AG09309 (cell line): ENCODE measurements around the gene STEEP1.
"Not testable (repeated sequence)": the region's sequence is repeated elsewhere in the genome, so short reads cannot be mapped to it uniquely, and the experiment has no call there.

Source experiments
- DNase-seq: peaks from one replicate; pipeline ENCODE4 v3.0.0-alpha.2; 2010; ENCODE audit warnings: low read depth
- H3K4me3 ChIP-seq: 2 replicates; pipeline ENCODE4 v1.5.1; 2011; ENCODE audit warnings: mild to moderate bottlenecking, low read depth, low read length, moderate library complexity; ENCODE audit not compliant: control insufficient read depth
- CTCF ChIP-seq: IDR thresholded peaks from 2 replicates; pipeline ENCODE4 v1.5.1; 2011; ENCODE audit warnings: mild to moderate bottlenecking, low read depth, low read length, inconsistent platforms; ENCODE audit not compliant: insufficient read depth, control insufficient read depth; ENCODE audit errors: missing control alignments

Gene STEEP1

GRCh38 chrX:119500061-119500800 lies 65.0 kb downstream of the STEEP1 start:
- no peak for TF ChIP-seq CTCF
- H3K4me3 ChIP-seq = no peak overlapping the region
- no peak for DNase-seq

- no peak for DNase-seq
- H3K4me3 ChIP-seq = no peak overlapping the region
- no peak for TF ChIP-seq CTCF
These were observed 68.0 kb downstream of the STEEP1 start for GRCh38 chrX:119497185-119497584.

GRCh38 chrX:119495734-119496726 lies 69.2 kb downstream of the STEEP1 start:
- TF ChIP-seq CTCF = no peak
- DNase-seq = no peak
- H3K4me3 ChIP-seq = no peak overlapping the region

GRCh38 chrX:119493851-119494495 lies 71.2 kb downstream of the STEEP1 start:
- not testable (repeated sequence) for H3K4me3 ChIP-seq, DNase-seq

GRCh38 chrX:119492463-119492862 lies 72.7 kb downstream of the STEEP1 start:
- H3K4me3 ChIP-seq = no peak overlapping the region
- DNase-seq = no peak
- no peak for TF ChIP-seq CTCF

- DNase-seq = no peak
- TF ChIP-seq CTCF = no peak
- no peak overlapping the region for H3K4me3 ChIP-seq
These were observed 75.8 kb downstream of the STEEP1 start for GRCh38 chrX:119489212-119490074.
